CD8-positive, alpha-beta memory T cell (primary cell): ENCODE results near the gene KCNIP1. TPM values are rescaled to one million over a fixed set of nuclear protein-coding genes. Genes with fewer than 3 reads are reported as not detected.

ENCODE experiments used
- CTCF ChIA-PET: fragments of 350-600 bp; sonication (Branson Sonifier 250); formaldehyde crosslinking; loops from one replicate; lab custom pipeline; 2021; ENCODE audit warnings: antibody characterized with exemption; lab: Charles Lee
- POLR2A ChIA-PET: fragments of 350-600 bp; sonication (Branson Sonifier 250); formaldehyde crosslinking; loops from one replicate; lab custom pipeline; 2021; ENCODE audit warnings: antibody characterized with exemption; lab: Charles Lee
- DNase-seq, 5 donors: peaks; one replicate each; pipeline versions ENCODE4 v3.0.0 to v3.0.0-alpha.2; 2020 to 2022; ENCODE audit warnings: mixed read lengths in 1 of 5
- H3K27ac ChIP-seq: one replicate; pipeline ENCODE4 v1.7.0; 2013; ENCODE audit warnings: low read depth, mild to moderate bottlenecking, low read length, moderate library complexity
- H3K27me3 ChIP-seq: 2 replicates; pipeline ENCODE4 v1.7.0; 2013; ENCODE audit warnings: low read length, mild to moderate bottlenecking; ENCODE audit not compliant: insufficient read depth, poor library complexity, severe bottlenecking
- H3K36me3 ChIP-seq: 2 replicates; pipeline ENCODE4 v1.7.0; 2013; ENCODE audit warnings: mild to moderate bottlenecking, low read length, moderate library complexity; ENCODE audit not compliant: insufficient read depth
- H3K4me1 ChIP-seq: 2 replicates; pipeline ENCODE4 v1.7.0; 2013; ENCODE audit warnings: mild to moderate bottlenecking, low read length, moderate library complexity; ENCODE audit not compliant: insufficient read depth
- H3K4me3 ChIP-seq: 2 replicates; pipeline ENCODE4 v1.7.0; 2013; ENCODE audit warnings: mild to moderate bottlenecking, low read length
- H3K9me3 ChIP-seq: 2 replicates; pipeline ENCODE4 v1.7.0; 2013; ENCODE audit warnings: mild to moderate bottlenecking, low read length
- H3K27ac Mint-ChIP-seq, 8 donors: one replicate each; pipeline ENCODE4 v1.8.0; 2020 to 2021; ENCODE audit warnings: mixed read lengths in 8 of 8, mild to moderate bottlenecking in 6 of 8, inconsistent platforms in 3 of 8, moderate library complexity in 3 of 8
- H3K27me3 Mint-ChIP-seq, 2 donors: one replicate each; pipeline ENCODE4 v1.8.0; 2020 to 2021; ENCODE audit warnings: mixed read lengths in 2 of 2, mild to moderate bottlenecking in 1 of 2, moderate library complexity in 1 of 2
- H3K36me3 Mint-ChIP-seq, 3 donors: one replicate each; pipeline ENCODE4 v1.8.0; 2020 to 2021; ENCODE audit warnings: mixed read lengths in 3 of 3, inconsistent platforms in 1 of 3, mild to moderate bottlenecking in 1 of 3
- H3K4me1 Mint-ChIP-seq, 3 donors: one replicate each; pipeline ENCODE4 v1.8.0; 2020 to 2021; ENCODE audit warnings: mixed read lengths in 3 of 3, inconsistent platforms in 1 of 3, mild to moderate bottlenecking in 1 of 3
- H3K4me3 Mint-ChIP-seq, 7 donors: one replicate each; pipeline ENCODE4 v1.8.0; 2020 to 2021; ENCODE audit warnings: mixed read lengths in 7 of 7, mild to moderate bottlenecking in 6 of 7, moderate library complexity in 4 of 7, inconsistent platforms in 2 of 7
- H3K9me3 Mint-ChIP-seq, 5 donors: one replicate each; pipeline ENCODE4 v1.8.0; 2020 to 2022; ENCODE audit warnings: mixed read lengths in 5 of 5, mild to moderate bottlenecking in 3 of 5, moderate library complexity in 2 of 5, inconsistent platforms in 1 of 5
- polyA plus RNA-seq: library from polyadenylated mRNA; unstranded; fragments of 300-500 nt; fragmentation: Illumina TruSeq; gene quantifications from one replicate; pipeline ENCODE4 v1.2.3, GENCODE V29; 2021
- total RNA-seq, 2 experiments: library from RNA; stranded (reverse); gene quantifications; one replicate each; pipeline ENCODE4 v1.2.3, GENCODE V29; 2021

Gene KCNIP1
- total and polyA plus RNA-seq, 3 experiments from 2014 or later: not detected

- H3K4me3 Mint-ChIP-seq: no peak overlapping the region
- DNase-seq: no peak
- ChIA-PET CTCF (no interaction called here), POLR2A (no interaction called here)
- no peaks in the 10 kb centered on the region for H3K27me3 ChIP-seq
- no peaks in the 10 kb centered on the region for H3K4me1 ChIP-seq
- H3K9me3 Mint-ChIP-seq: no peaks in the 10 kb centered on the region
- no peaks in the 10 kb centered on the region for H3K4me1 Mint-ChIP-seq
- H3K27me3 Mint-ChIP-seq: peaks cover 12 to 37% of the 10 kb centered on the region in 2 donors
- no peak overlapping the region for H3K27ac Mint-ChIP-seq
- no peaks in the 10 kb centered on the region for H3K9me3 ChIP-seq
- no peak overlapping the region for H3K4me3 ChIP-seq
- no peak overlapping the region for H3K27ac ChIP-seq
- H3K36me3 ChIP-seq: no peaks in the 10 kb centered on the region
- no peaks in the 10 kb centered on the region for H3K36me3 Mint-ChIP-seq
Measured at GRCh38 chr5:170494041-170494440, 9.8 kb upstream of the KCNIP1 start.

GRCh38 chr5:170495825-170496661 lies 7.8 kb upstream of the KCNIP1 start:
- no peak overlapping the region for H3K27ac Mint-ChIP-seq
- peaks cover 18 to 56% of the 10 kb centered on the region in 2 donors for H3K27me3 Mint-ChIP-seq
- Histone ChIP-seq H3K27ac (no peak overlapping the region), H3K4me1 (no peaks in the 10 kb centered on the region), H3K4me3 (no peak overlapping the region), H3K27me3 (peaks cover 5% of the 10 kb centered on the region), H3K36me3 (no peaks in the 10 kb centered on the region), H3K9me3 (no peaks in the 10 kb centered on the region)
- DNase-seq: no peak
- H3K4me3 Mint-ChIP-seq: no peak overlapping the region
- CTCF ChIA-PET: no interaction called here
- H3K9me3 Mint-ChIP-seq: peaks cover 0 to 3% (median 0%) of the 10 kb centered on the region in 5 donors
- POLR2A ChIA-PET: no interaction called here
- no peaks in the 10 kb centered on the region for H3K36me3 Mint-ChIP-seq
- H3K4me1 Mint-ChIP-seq: no peaks in the 10 kb centered on the region

GRCh38 chr5:170496662-170497028 lies 7.2 kb upstream of the KCNIP1 start:
- Mint-ChIP-seq H3K27me3 (peaks cover 21 to 59% of the 10 kb centered on the region in 2 donors), H3K27ac (no peak overlapping the region), H3K9me3 (peaks cover 0 to 3% (median 0%) of the 10 kb centered on the region in 5 donors), H3K36me3 (no peaks in the 10 kb centered on the region), H3K4me1 (no peaks in the 10 kb centered on the region), H3K4me3 (no peak overlapping the region)
- Histone ChIP-seq H3K4me3 (no peak overlapping the region), H3K27me3 (peaks cover 5% of the 10 kb centered on the region), H3K4me1 (no peaks in the 10 kb centered on the region), H3K9me3 (no peaks in the 10 kb centered on the region), H3K27ac (no peak overlapping the region), H3K36me3 (no peaks in the 10 kb centered on the region)
- ChIA-PET POLR2A (no interaction called here), CTCF (no interaction called here)
- DNase-seq: no peak

GRCh38 chr5:170497311-170498038 lies 6.3 kb upstream of the KCNIP1 start:
- no peak for DNase-seq
- Mint-ChIP-seq H3K9me3 (peaks cover 0 to 3% (median 0%) of the 10 kb centered on the region in 5 donors), H3K27me3 (peaks cover 24 to 65% of the 10 kb centered on the region in 2 donors), H3K4me1 (no peaks in the 10 kb centered on the region), H3K27ac (no peak overlapping the region), H3K36me3 (no peaks in the 10 kb centered on the region), H3K4me3 (no peak overlapping the region)
- Histone ChIP-seq H3K4me1 (no peaks in the 10 kb centered on the region), H3K4me3 (no peak overlapping the region), H3K27me3 (peaks cover 5% of the 10 kb centered on the region), H3K9me3 (no peaks in the 10 kb centered on the region), H3K27ac (no peak overlapping the region), H3K36me3 (no peaks in the 10 kb centered on the region)
- CTCF ChIA-PET: no interaction called here
- POLR2A ChIA-PET: no interaction called here

- Mint-ChIP-seq H3K4me3 (no peak overlapping the region), H3K27ac (no peak overlapping the region), H3K36me3 (no peaks in the 10 kb centered on the region), H3K27me3 (peaks cover 25 to 66% of the 10 kb centered on the region in 2 donors), H3K9me3 (peaks cover 0 to 3% (median 0%) of the 10 kb centered on the region in 5 donors), H3K4me1 (peaks cover 0 to 6% (median 0%) of the 10 kb centered on the region in 3 donors)
- H3K27me3 ChIP-seq: peaks cover 5% of the 10 kb centered on the region
- POLR2A ChIA-PET: no interaction called here
- H3K9me3 ChIP-seq: no peaks in the 10 kb centered on the region
- H3K27ac ChIP-seq: no peak overlapping the region
- CTCF ChIA-PET: no interaction called here
- no peaks in the 10 kb centered on the region for H3K36me3 ChIP-seq
- DNase-seq: no peak
- no peaks in the 10 kb centered on the region for H3K4me1 ChIP-seq
- H3K4me3 ChIP-seq: no peak overlapping the region
Measured at GRCh38 chr5:170498811-170499351, 4.9 kb upstream of the KCNIP1 start.

- Histone ChIP-seq H3K36me3 (no peaks in the 10 kb centered on the region), H3K9me3 (no peaks in the 10 kb centered on the region), H3K4me1 (no peaks in the 10 kb centered on the region), H3K27me3 (peaks cover 5% of the 10 kb centered on the region), H3K27ac (no peak overlapping the region), H3K4me3 (no peak overlapping the region)
- ChIA-PET CTCF (no interaction called here), POLR2A (no interaction called here)
- Mint-ChIP-seq H3K36me3 (no peaks in the 10 kb centered on the region), H3K4me1 (peaks cover 0 to 6% (median 0%) of the 10 kb centered on the region in 3 donors), H3K27me3 (peaks cover 25 to 64% of the 10 kb centered on the region in 2 donors), H3K4me3 (no peak overlapping the region), H3K9me3 (peaks cover 0 to 3% (median 0%) of the 10 kb centered on the region in 5 donors), H3K27ac (no peak overlapping the region)
- DNase-seq: no peak
Measured at GRCh38 chr5:170499621-170500020, 4.2 kb upstream of the KCNIP1 start.

- POLR2A ChIA-PET: no interaction called here
- H3K27me3 Mint-ChIP-seq: peaks cover 36 to 71% of the 10 kb centered on the region in 2 donors
- peaks cover 5% of the 10 kb centered on the region for H3K27me3 ChIP-seq
Measured at GRCh38 chr5:170501361-170501760, 2.5 kb upstream of the KCNIP1 start.

GRCh38 chr5:170501931-170502330 lies 1.9 kb upstream of the KCNIP1 start:
- POLR2A ChIA-PET: no interaction called here
- H3K27me3 ChIP-seq: peaks cover 5% of the 10 kb centered on the region
- CTCF ChIA-PET: no interaction called here

More at GRCh38 chr5:170501361-170501760, 2.5 kb upstream of the KCNIP1 start:
- Histone ChIP-seq H3K27ac (no peak overlapping the region), H3K36me3 (no peaks in the 10 kb centered on the region), H3K9me3 (no peaks in the 10 kb centered on the region), H3K4me1 (no peaks in the 10 kb centered on the region), H3K4me3 (no peak overlapping the region)
- Mint-ChIP-seq H3K27ac (no peak overlapping the region), H3K36me3 (no peaks in the 10 kb centered on the region), H3K4me1 (peaks cover 0 to 8% (median 0%) of the 10 kb centered on the region in 3 donors), H3K4me3 (no peak overlapping the region), H3K9me3 (peaks cover 0 to 3% (median 0%) of the 10 kb centered on the region in 5 donors)
- no peak for DNase-seq
- CTCF ChIA-PET: no interaction called here

More at GRCh38 chr5:170501931-170502330, 1.9 kb upstream of the KCNIP1 start:
- H3K9me3 Mint-ChIP-seq: peaks cover 0 to 3% (median 0%) of the 10 kb centered on the region in 5 donors
- H3K27me3 Mint-ChIP-seq: peaks cover 32 to 65% of the 10 kb centered on the region in 2 donors
- Histone ChIP-seq H3K27ac (no peak overlapping the region), H3K4me1 (no peaks in the 10 kb centered on the region), H3K4me3 (no peak overlapping the region), H3K36me3 (no peaks in the 10 kb centered on the region), H3K9me3 (no peaks in the 10 kb centered on the region)
- H3K36me3 Mint-ChIP-seq: no peaks in the 10 kb centered on the region
- H3K4me3 Mint-ChIP-seq: no peak overlapping the region
- H3K4me1 Mint-ChIP-seq: peaks cover 0 to 8% (median 0%) of the 10 kb centered on the region in 3 donors
- DNase-seq: no peak
- H3K27ac Mint-ChIP-seq: no peak overlapping the region
